Adrenal gland (tissue), 12 donors: ENCODE data around the gene DHX38. TPM values are rescaled to one million over a fixed set of nuclear protein-coding genes. Genes with fewer than 3 reads are reported as not detected.

Experiments
- DNase-seq, 7 donors: peaks; one replicate each; pipeline ENCODE4 v3.0.0-alpha.2; 2019 to 2020
- H3K27ac ChIP-seq, 5 donors: fragments of 200-600 bp; sonication (generic) in 4 of 5; 1 replicate in 3 of 5; 2 replicates in 2 of 5; pipeline versions ENCODE4 v1.5.1 to v1.8.0; 2016 to 2020; ENCODE audit warnings: mild to moderate bottlenecking in 1 of 5
- H3K27me3 ChIP-seq: fragments of 200-600 bp; 2 replicates; pipeline ENCODE4 v1.8.0; 2021
- H3K36me3 ChIP-seq, 2 donors: fragments of 200-600 bp; replicated peaks in 1 of 2; 1 replicate in 1 of 2; 2 replicates in 1 of 2; pipeline versions ENCODE4 v1.5.1 to v1.8.0; 2018 to 2022
- H3K4me1 ChIP-seq, 2 donors: fragments of 200-600 bp; replicated peaks in 1 of 2; 1 replicate in 1 of 2; 2 replicates in 1 of 2; pipeline versions ENCODE4 v1.5.1 to v1.8.0; 2018 to 2021
- H3K4me3 ChIP-seq, 4 donors: fragments of 200-600 bp; sonication (generic) in 3 of 4; one replicate each; pipeline ENCODE4 v1.5.1; 2016 to 2018
- H3K9me3 ChIP-seq, 3 donors: fragments of 200-600 bp; sonication (generic) in 1 of 3; replicated peaks in 1 of 3; 1 replicate in 2 of 3; 2 replicates in 1 of 3; pipeline versions ENCODE4 v1.5.1 to v1.8.0; 2016 to 2021
- CTCF ChIP-seq, 6 experiments: fragments of 450-650 bp in 4 of 6; fragments of 200-600 bp in 2 of 6; sonication (generic) in 1 of 6; IDR thresholded peaks; 1 replicate in 5 of 6; 2 replicates in 1 of 6; pipeline versions ENCODE4 v1.5.1 to v1.8.0; 2016 to 2021; ENCODE audit warnings: antibody characterized with exemption in 6 of 6, mild to moderate bottlenecking in 2 of 6, moderate library complexity in 1 of 6
- POLR2A ChIP-seq, 2 donors: fragments of 450-650 bp; IDR thresholded peaks; one replicate each; pipeline ENCODE4 v1.6.1; 2017; ENCODE audit warnings: antibody characterized with exemption in 2 of 2, mild to moderate bottlenecking in 2 of 2, moderate library complexity in 1 of 2
- WGBS, 4 donors: extraction: QIAGEN DNeasy Blood & Tissue Kit in 2 of 4; methylation state at CpG; one replicate each; pipeline versions ENCODE4 v1.1.5 to v1.1.7; 2013 to 2017; 5-methylcytosine and 5-hydroxymethylcytosine counted together
- intact Hi-C, 2 donors: fragments of 100-400 bp; cut with DNase I; formaldehyde crosslinking; loops; one replicate each; pipeline versions ENCODE4 v1.14.1 to v1.15.0; 2022 to 2023
- polyA plus RNA-seq, 3 donors: library from polyadenylated mRNA; stranded (reverse); fragments of 200-250 nt in 2 of 3; fragments of 350-450 nt in 1 of 3; fragmentation: Illumina TruSeq in 1 of 3; extraction: RNeasy Lipid Tissue Mini Kit (QIAGEN cat#74804) in 1 of 3; gene quantifications; one replicate each; pipeline ENCODE4 v1.2.3, GENCODE V29; 2013 to 2014
- total RNA-seq, 9 donors: library from RNA; depleted of rRNA in 4 of 9; stranded (reverse); fragments of >200 nt in 4 of 9; fragments of 120-200 nt in 1 of 9; fragmentation: NEBNext Ultra II Directional in 1 of 9; extraction: Animal tissue kit (Norgen Biotek cat#: 25700) in 1 of 9; gene quantifications; one replicate each; pipeline versions ENCODE4 v1.1.0 to v1.2.4, GENCODE V29; 2013 to 2023
- donor health status: healthy with polysubstance abuse.
- donor health status: Bipolar disorder and iron deficiency.
- donor health status: DM: yes; HTN: yes; CAD: no.
- donor health status: DM: no; HTN: no; CAD: no.
- donor health status: DM: no; HTN: no; CAD: no.
- donor health status: DM: yes; HTN: yes; CAD: no.

Gene DHX38
- total and polyA plus RNA-seq, 12 donors: 31.9 to 93.1 (median 45.0) TPM

GRCh38 chr16:72108353-72109102, 14.9 kb downstream of the DHX38 start:
- WGBS, 4 donors: 86 to 92% (median 87%) methylated on average over 13 to 16 of the region's 16 CpGs
- H3K36me3 ChIP-seq: peaks cover 0 to 95% of the 10 kb centered on the region in 2 donors
- no peaks in the 10 kb centered on the region for H3K27me3 ChIP-seq
- no peaks in the 10 kb centered on the region for H3K9me3 ChIP-seq
- no peak for TF ChIP-seq CTCF (IDR thresholded peaks at IDR 0.05)
- no peak for TF ChIP-seq POLR2A (IDR thresholded peaks at IDR 0.05)
- peak in 1 of 7 donors; percentile 29 for DNase-seq
- H3K4me3 ChIP-seq: no peak overlapping the region
- intact Hi-C loops: no loop called here
- H3K27ac ChIP-seq: no peak overlapping the region
- H3K4me1 ChIP-seq: peaks cover 0 to 4% of the 10 kb centered on the region in 2 donors

- no peak for TF ChIP-seq POLR2A (IDR thresholded peaks at IDR 0.05)
- TF ChIP-seq CTCF (IDR thresholded peaks at IDR 0.05): no peak
- Histone ChIP-seq H3K9me3 (no peaks in the 10 kb centered on the region), H3K27ac (no peak overlapping the region), H3K4me1 (peaks cover 0 to 8% of the 10 kb centered on the region in 2 donors), H3K36me3 (peaks cover 0 to 87% of the 10 kb centered on the region in 2 donors), H3K27me3 (no peaks in the 10 kb centered on the region), H3K4me3 (no peak overlapping the region)
- intact Hi-C loops: no loop called here
- peak in 1 of 7 donors; percentile 45 for DNase-seq
- 92 to 100% (median 97%) methylated on average over 1 to 12 of the region's 12 CpGs for WGBS, 4 donors
Measured at GRCh38 chr16:72109300-72109699, 15.7 kb downstream of the DHX38 start.

GRCh38 chr16:72109966-72110530, 16.4 kb downstream of the DHX38 start:
- 87 to 91% (median 89%) methylated on average over 12 of the region's 12 CpGs for WGBS, 4 donors
- peaks cover 0 to 80% of the 10 kb centered on the region in 2 donors for H3K36me3 ChIP-seq
- H3K4me1 ChIP-seq: peaks cover 0 to 8% of the 10 kb centered on the region in 2 donors
- H3K27ac ChIP-seq: no peak overlapping the region
- intact Hi-C loops: no loop called here
- no peaks in the 10 kb centered on the region for H3K27me3 ChIP-seq
- TF ChIP-seq POLR2A (IDR thresholded peaks at IDR 0.05) (no peak), CTCF (IDR thresholded peaks at IDR 0.05) (no peak)
- H3K9me3 ChIP-seq: no peaks in the 10 kb centered on the region
- peak in 1 of 7 donors; percentile 25 for DNase-seq
- no peak overlapping the region for H3K4me3 ChIP-seq

- H3K27me3 ChIP-seq: no peaks in the 10 kb centered on the region
- TF ChIP-seq CTCF (IDR thresholded peaks at IDR 0.05) (no peak), POLR2A (IDR thresholded peaks at IDR 0.05) (no peak)
- peaks cover 0 to 8% of the 10 kb centered on the region in 2 donors for H3K4me1 ChIP-seq
- 92 to 99% (median 97%) methylated on average over 11 to 23 of the region's 23 CpGs for WGBS, 4 donors
- no peaks in the 10 kb centered on the region for H3K9me3 ChIP-seq
- DNase-seq: peak in 1 of 7 donors; percentile 49
- intact Hi-C loops: no loop called here
- H3K27ac ChIP-seq: no peak overlapping the region
- H3K36me3 ChIP-seq: peaks cover 0 to 71% of the 10 kb centered on the region in 2 donors
- H3K4me3 ChIP-seq: no peak overlapping the region
Measured at GRCh38 chr16:72110662-72111615, 17.3 kb downstream of the DHX38 start.
